H7 (cell line): ENCODE results near the gene BRF1. TPM values are rescaled to one million over a fixed set of nuclear protein-coding genes. Genes with fewer than 3 reads are reported as not detected.
"Not testable (repeated sequence)": the region's sequence is repeated elsewhere in the genome, so short reads cannot be mapped to it uniquely, and the experiment has no call there.

Source experiments
- DNase-seq: peaks from one replicate; pipeline ENCODE4 v3.0.0; 2012
- H3K27me3 ChIP-seq: 2 replicates; pipeline ENCODE4 v1.6.0; 2011; ENCODE audit warnings: mild to moderate bottlenecking, low read length; ENCODE audit not compliant: control insufficient read depth, insufficient read depth
- H3K36me3 ChIP-seq: replicated peaks from 2 replicates; pipeline ENCODE4 v1.5.1; 2011; ENCODE audit warnings: low read length; ENCODE audit not compliant: control insufficient read depth, insufficient read depth
- H3K4me3 ChIP-seq: 2 replicates; pipeline ENCODE4 v1.5.1; 2011; ENCODE audit warnings: low read depth, mild to moderate bottlenecking, control low read depth, low read length, moderate library complexity; ENCODE audit not compliant: insufficient read depth
- total RNA-seq: library from RNA; depleted of rRNA; stranded (reverse); fragments of >200 nt; shearing (Covaris generic); gene quantifications from 2 replicates; pipeline ENCODE4 v1.2.3, GENCODE V29; 2014

The BRF1 gene
- total RNA-seq, 1 experiment from 2014 or later = 18.5 TPM

- DNase-seq = peak; percentile 87
- Histone ChIP-seq H3K4me3 (peak overlapping the region; percentile 69), H3K27me3 (no peaks in the 10 kb centered on the region; the same call in 1 of the 2 replicates), H3K36me3 (no peaks in the 10 kb centered on the region)
Observed at GRCh38 chr14:105315211-105315721, 14.5 kb upstream of the BRF1 start.

GRCh38 chr14:105314287-105315200 lies 13.7 kb upstream of the BRF1 start, which contains the start of gene PACS2:
TSS of gene PACS2 (plus strand) at chr14:105314748. CDS start at chr14:105314919, 171 bp downstream.
- Histone ChIP-seq H3K27me3 (no peaks in the 10 kb centered on the region; the same call in 1 of the 2 replicates), H3K4me3 (peak within 1 kb of the TSS; percentile 69), H3K36me3 (no peaks in the 10 kb centered on the region)
- DNase-seq = peak; percentile 100

- peak overlapping the region; percentile 56 for H3K4me3 ChIP-seq
- no peaks in the 10 kb centered on the region for H3K36me3 ChIP-seq
- no peaks in the 10 kb centered on the region; the same call in 1 of the 2 replicates for H3K27me3 ChIP-seq
- no peak for DNase-seq
Observed at GRCh38 chr14:105313381-105314286, 12.8 kb upstream of the BRF1 start.

GRCh38 chr14:105312973-105313372 lies 12.2 kb upstream of the BRF1 start:
- H3K36me3 ChIP-seq = no peaks in the 10 kb centered on the region
- DNase-seq = no peak
- H3K27me3 ChIP-seq = no peaks in the 10 kb centered on the region; the same call in 1 of the 2 replicates
- H3K4me3 ChIP-seq = no peak overlapping the region

- H3K27me3 ChIP-seq = no peaks in the 10 kb centered on the region; the same call in 1 of the 2 replicates
- peak; percentile 65 for DNase-seq
- no peaks in the 10 kb centered on the region for H3K36me3 ChIP-seq
- no peak overlapping the region for H3K4me3 ChIP-seq
Observed at GRCh38 chr14:105311838-105312237, 11.0 kb upstream of the BRF1 start.

- Histone ChIP-seq H3K4me3 (no peak overlapping the region), H3K27me3 (no peaks in the 10 kb centered on the region), H3K36me3 (no peaks in the 10 kb centered on the region)
- DNase-seq = no peak
Observed at GRCh38 chr14:105309371-105309770, 8.6 kb upstream of the BRF1 start.

- DNase-seq = peak; percentile 56
- H3K4me3 ChIP-seq = no peak overlapping the region
- H3K27me3 ChIP-seq = no peaks in the 10 kb centered on the region
- H3K36me3 ChIP-seq = no peaks in the 10 kb centered on the region
Observed at GRCh38 chr14:105307052-105307727, 6.4 kb upstream of the BRF1 start.

- Histone ChIP-seq H3K4me3 (no peak overlapping the region), H3K27me3 (no peaks in the 10 kb centered on the region), H3K36me3 (no peaks in the 10 kb centered on the region)
- no peak for DNase-seq
Observed at GRCh38 chr14:105305791-105306190, 5.0 kb upstream of the BRF1 start.

GRCh38 chr14:105305345-105305744 lies 4.5 kb upstream of the BRF1 start:
- DNase-seq = no peak
- no peaks in the 10 kb centered on the region for H3K36me3 ChIP-seq
- H3K4me3 ChIP-seq = no peak overlapping the region
- H3K27me3 ChIP-seq = no peaks in the 10 kb centered on the region; the same call in 1 of the 2 replicates

- H3K36me3 ChIP-seq = no peaks in the 10 kb centered on the region
- DNase-seq = no peak
- peaks cover 7% of the 10 kb centered on the region for H3K27me3 ChIP-seq
- no peak overlapping the region for H3K4me3 ChIP-seq
Observed at GRCh38 chr14:105304565-105304964, 3.8 kb upstream of the BRF1 start.

- Histone ChIP-seq H3K27me3 (peaks cover 8% of the 10 kb centered on the region), H3K36me3 (no peaks in the 10 kb centered on the region), H3K4me3 (no peak overlapping the region)
- no peak for DNase-seq
Observed at GRCh38 chr14:105303949-105304348, 3.1 kb upstream of the BRF1 start.

- H3K27me3 ChIP-seq, H3K36me3 ChIP-seq, DNase-seq: not testable (repeated sequence)
- peak overlapping the region; percentile 65 for H3K4me3 ChIP-seq
Observed at GRCh38 chr14:105301915-105302249, 1.1 kb upstream of the BRF1 start.

- peak; percentile 100 for DNase-seq
- Histone ChIP-seq H3K4me3 (peak overlapping the region; percentile 87), H3K36me3 (no peaks in the 10 kb centered on the region), H3K27me3 (peaks cover 8% of the 10 kb centered on the region)
Observed at GRCh38 chr14:105301103-105301914, 508 bp upstream of the BRF1 start.
